ENCODE measurements around the gene CSNK1D. TPM values are rescaled to one million over a fixed set of nuclear protein-coding genes. Genes with fewer than 3 reads are reported as not detected.

Gene CSNK1D
- total RNA-seq, 1 experiment from 2014 or later = 137 TPM

DNA sequence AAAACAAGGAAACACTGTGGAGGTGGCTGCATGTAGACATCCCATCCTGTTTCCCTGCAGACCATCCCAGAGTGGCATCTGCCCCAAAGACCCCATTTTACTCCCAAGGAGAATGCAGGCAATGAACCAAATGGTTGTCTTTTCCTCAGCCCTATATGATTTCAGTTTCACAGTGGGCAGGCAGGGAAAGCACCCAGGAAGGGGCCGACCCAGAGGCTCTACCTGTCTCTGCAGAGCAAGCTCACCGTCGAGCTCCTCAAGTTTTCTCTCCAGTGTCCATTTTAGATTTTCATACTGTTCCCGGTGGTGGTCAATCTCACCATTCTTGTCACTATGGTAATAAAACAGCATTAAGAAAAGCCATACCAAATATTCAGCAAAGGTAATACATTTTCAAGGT lies 75.4 kb downstream of the CSNK1D start:
- no peak overlapping the region for H3K4me3 Mint-ChIP-seq
- no peak overlapping the region for H3K27ac Mint-ChIP-seq
- no peak overlapping the region for H3K23ac ChIP-seq (ENCODE audit: insufficient read length, low read depth, low read length)
- no peaks in the 10 kb centered on the region for H3K79me2 ChIP-seq (ENCODE audit: insufficient read depth, low read length)
- no peaks in the 10 kb centered on the region for H4K20me1 ChIP-seq (ENCODE audit: control insufficient read depth, insufficient read depth, insufficient read length)
- H3K27me3 ChIP-seq (ENCODE audit: insufficient read depth, low read length) = no peaks in the 10 kb centered on the region
- no peak overlapping the region for H2BK5ac ChIP-seq (ENCODE audit: insufficient read length, low read length)
- H3K56ac ChIP-seq (ENCODE audit: insufficient read length, low read depth, low read length) = no peak overlapping the region
- no peak for DNase-seq
- no peak overlapping the region for H3K14ac ChIP-seq (ENCODE audit: insufficient read depth, low read length)
- H2BK120ac ChIP-seq (ENCODE audit: low read depth, low read length, poor library complexity, severe bottlenecking) = no peak overlapping the region
- no peaks in the 10 kb centered on the region for H3K9me3 Mint-ChIP-seq
- H3K27ac ChIP-seq (ENCODE audit: insufficient read length, low read depth, low read length) = no peak overlapping the region
- H3K9me3 ChIP-seq (ENCODE audit: control insufficient read depth, low read depth, low read length) = no peaks in the 10 kb centered on the region
- no CpG with 5 or more reads among the region's 4 CpGs for WGBS (ENCODE audit: extremely low coverage, insufficient read length, low lambda C conversion rate)
- no peak overlapping the region for H2BK12ac ChIP-seq (ENCODE audit: insufficient read length, low read depth, low read length)
- H2BK20ac ChIP-seq (ENCODE audit: low read depth, low read length, poor library complexity, severe bottlenecking) = no peak overlapping the region
- no peak overlapping the region for H4K91ac ChIP-seq (ENCODE audit: insufficient read length, low read depth, low read length)
- peaks cover 4% of the 10 kb centered on the region for H3K27me3 Mint-ChIP-seq (ENCODE audit: low read depth)
- no peak overlapping the region for H3K9ac ChIP-seq (ENCODE audit: extremely low read depth, insufficient read length, low read length)
- H3K79me1 ChIP-seq (ENCODE audit: insufficient read depth, low read depth, low read length, poor library complexity, severe bottlenecking) = no peaks in the 10 kb centered on the region
- no peak overlapping the region for H3T11ph ChIP-seq (ENCODE audit: low read length)
- H3K4me1 Mint-ChIP-seq = no peaks in the 10 kb centered on the region
- TF ChIP-seq, protein P1, sequence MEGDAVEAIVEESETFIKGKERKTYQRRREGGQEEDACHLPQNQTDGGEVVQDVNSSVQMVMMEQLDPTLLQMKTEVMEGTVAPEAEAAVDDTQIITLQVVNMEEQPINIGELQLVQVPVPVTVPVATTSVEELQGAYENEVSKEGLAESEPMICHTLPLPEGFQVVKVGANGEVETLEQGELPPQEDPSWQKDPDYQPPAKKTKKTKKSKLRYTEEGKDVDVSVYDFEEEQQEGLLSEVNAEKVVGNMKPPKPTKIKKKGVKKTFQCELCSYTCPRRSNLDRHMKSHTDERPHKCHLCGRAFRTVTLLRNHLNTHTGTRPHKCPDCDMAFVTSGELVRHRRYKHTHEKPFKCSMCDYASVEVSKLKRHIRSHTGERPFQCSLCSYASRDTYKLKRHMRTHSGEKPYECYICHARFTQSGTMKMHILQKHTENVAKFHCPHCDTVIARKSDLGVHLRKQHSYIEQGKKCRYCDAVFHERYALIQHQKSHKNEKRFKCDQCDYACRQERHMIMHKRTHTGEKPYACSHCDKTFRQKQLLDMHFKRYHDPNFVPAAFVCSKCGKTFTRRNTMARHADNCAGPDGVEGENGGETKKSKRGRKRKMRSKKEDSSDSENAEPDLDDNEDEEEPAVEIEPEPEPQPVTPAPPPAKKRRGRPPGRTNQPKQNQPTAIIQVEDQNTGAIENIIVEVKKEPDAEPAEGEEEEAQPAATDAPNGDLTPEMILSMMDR (conservative IDR thresholded peaks at IDR 0.05) = no peak
- peaks cover 5 to 41% (median 25%) of the 10 kb centered on the region in 3 experiments; a peak in 5 of 7 replicates for H3K36me3 Mint-ChIP-seq (ENCODE audit: insufficient read depth in 1 of 3, low read depth in 3 of 3)
- H2AK5ac ChIP-seq (ENCODE audit: insufficient read length, low read length) = no peak overlapping the region
- H2BK15ac ChIP-seq (ENCODE audit: low read depth, low read length) = no peak overlapping the region
- H3K18ac ChIP-seq (ENCODE audit: insufficient read length, low read depth, low read length) = no peak overlapping the region
- H4K8ac ChIP-seq (replicated peaks; ENCODE audit: insufficient read length, low read depth, low read length) = no peak overlapping the region
- no peak overlapping the region for H2AFZ ChIP-seq (ENCODE audit: low read length)
- no peak overlapping the region for H4K5ac ChIP-seq (ENCODE audit: insufficient read length, low read depth, low read length)
- no peaks in the 10 kb centered on the region for H3K23me2 ChIP-seq (ENCODE audit: insufficient read length, low read depth, low read length, poor library complexity, severe bottlenecking)
- H3K4me1 ChIP-seq (ENCODE audit: insufficient read depth, low read length) = no peaks in the 10 kb centered on the region
- H3K4ac ChIP-seq (ENCODE audit: low read depth, low read length) = no peak overlapping the region
- no peak overlapping the region for H3K4me2 ChIP-seq (ENCODE audit: insufficient read depth, insufficient read length, low read length)

Measured in H9 (cell line).